ENCODE measurements around the gene ADAMTS12. TPM values are rescaled to one million over a fixed set of nuclear protein-coding genes. Genes with fewer than 3 reads are reported as not detected.

Gene ADAMTS12
- total and polyA plus RNA-seq, 2 donors: 2.5 to 28.8 TPM

DNA sequence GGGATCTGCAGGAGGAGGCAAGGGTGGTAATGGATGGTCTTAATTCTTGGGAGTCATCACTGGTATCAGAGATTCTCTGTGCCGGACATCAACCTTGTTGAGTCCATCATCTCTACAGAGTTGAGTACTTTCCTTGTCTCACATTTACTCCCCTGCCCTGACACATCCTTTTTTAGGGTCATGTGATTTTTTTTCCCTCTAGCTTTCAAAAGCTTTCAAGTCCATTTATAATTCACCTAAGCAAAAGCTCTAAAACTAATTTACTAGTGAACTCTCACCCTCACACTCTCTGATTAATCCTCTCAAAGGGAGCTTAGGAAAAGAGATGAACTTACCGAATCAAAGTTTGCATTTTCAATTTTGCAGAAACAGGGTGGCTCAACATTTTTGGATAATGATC lies 258.1 kb downstream of the ADAMTS12 start:
- Histone ChIP-seq H3K36me3 (ENCODE audit: insufficient read depth) (no peaks in the 10 kb centered on the region), H3K27ac (ENCODE audit: low read depth) (no peak overlapping the region), H3K4me3 (ENCODE audit: low read depth, low read length) (no peak overlapping the region), H3K4me1 (ENCODE audit: insufficient read depth) (no peaks in the 10 kb centered on the region)
- WGBS: 89% methylated on average over 2 of the region's 2 CpGs
- DNase-seq (ENCODE audit: extremely low spot score): no peak

DNA sequence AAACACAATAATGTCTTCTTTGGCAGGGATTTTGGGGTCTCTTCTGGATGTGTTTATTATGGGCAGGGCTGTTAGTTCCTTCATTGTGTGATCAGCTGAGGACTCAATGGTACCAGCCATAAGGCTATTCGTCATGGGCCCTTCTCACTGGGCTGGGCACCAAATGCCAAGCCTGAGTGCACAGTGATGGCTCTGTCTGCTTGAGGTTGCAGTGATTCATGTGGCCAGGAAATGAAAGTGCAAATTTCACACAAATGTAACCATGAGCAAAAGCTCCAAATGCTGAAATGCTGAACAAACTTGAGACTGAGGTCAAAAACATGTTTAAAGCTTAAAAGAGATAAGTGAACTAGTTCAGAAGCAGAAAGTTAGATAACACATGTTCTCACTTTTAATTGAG lies 260.0 kb downstream of the ADAMTS12 start:
- H3K36me3 ChIP-seq (ENCODE audit: insufficient read depth): no peaks in the 10 kb centered on the region

DNA sequence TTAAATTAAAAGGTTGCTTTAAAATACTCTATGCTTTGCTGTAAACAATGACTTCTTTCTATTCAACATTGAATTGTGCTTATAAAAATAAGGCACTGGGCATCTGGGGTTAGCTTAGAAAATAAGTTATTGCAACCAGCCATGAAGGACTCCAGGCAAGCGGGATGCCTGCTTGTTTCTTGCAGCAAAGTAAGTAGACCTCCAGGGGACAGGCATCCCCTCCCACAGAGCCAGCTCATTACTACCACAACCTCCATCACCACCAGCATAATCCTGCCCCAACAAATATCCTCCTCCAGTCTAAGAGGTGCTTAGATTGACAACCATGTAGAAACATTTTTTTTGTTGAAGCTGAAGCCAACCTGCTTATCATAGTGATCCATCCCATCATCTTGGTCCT lies 260.7 kb downstream of the ADAMTS12 start:
- Histone ChIP-seq H3K27ac (ENCODE audit: low read depth) (no peak overlapping the region), H3K4me3 (ENCODE audit: low read depth, low read length) (no peak overlapping the region), H3K36me3 (ENCODE audit: insufficient read depth) (no peaks in the 10 kb centered on the region), H3K4me1 (ENCODE audit: insufficient read depth) (no peaks in the 10 kb centered on the region)
- DNase-seq (ENCODE audit: extremely low spot score): no peak
- 96% methylated on average over 1 of the region's 1 CpG for WGBS

More for the DNA sequence above, 260.0 kb downstream of the ADAMTS12 start:
- H3K27ac ChIP-seq (ENCODE audit: low read depth): no peak overlapping the region
- H3K4me3 ChIP-seq (ENCODE audit: low read depth, low read length): no peak overlapping the region
- no peaks in the 10 kb centered on the region for H3K4me1 ChIP-seq (ENCODE audit: insufficient read depth)
- WGBS: 85% methylated on average over 1 of the region's 1 CpG
- no peak for DNase-seq (ENCODE audit: extremely low spot score)

DNA sequence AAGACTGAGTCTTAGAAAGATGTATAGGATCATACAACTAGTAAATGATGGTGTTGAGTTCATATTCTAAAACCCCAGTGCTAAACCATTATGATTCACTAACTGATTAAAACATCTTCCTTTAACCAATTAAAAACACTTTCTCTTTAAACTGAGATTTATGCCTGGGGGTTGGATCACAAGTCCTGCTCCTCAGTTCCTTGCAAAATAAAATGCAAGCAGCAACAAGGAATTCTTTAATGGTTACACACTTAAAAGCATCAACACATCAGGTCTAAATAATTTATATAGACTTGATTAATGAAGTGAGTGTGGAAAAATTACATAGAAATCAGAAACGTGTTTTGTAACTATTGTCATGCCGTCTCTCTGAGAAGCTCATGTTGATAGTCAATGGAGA lies 261.8 kb downstream of the ADAMTS12 start:
- Histone ChIP-seq H3K27ac (ENCODE audit: low read depth) (no peak overlapping the region), H3K4me3 (ENCODE audit: low read depth, low read length) (no peak overlapping the region), H3K4me1 (ENCODE audit: insufficient read depth) (no peaks in the 10 kb centered on the region), H3K36me3 (ENCODE audit: insufficient read depth) (no peaks in the 10 kb centered on the region)
- WGBS: 87% methylated on average over 2 of the region's 2 CpGs
- no peak for DNase-seq (ENCODE audit: extremely low spot score)

DNA sequence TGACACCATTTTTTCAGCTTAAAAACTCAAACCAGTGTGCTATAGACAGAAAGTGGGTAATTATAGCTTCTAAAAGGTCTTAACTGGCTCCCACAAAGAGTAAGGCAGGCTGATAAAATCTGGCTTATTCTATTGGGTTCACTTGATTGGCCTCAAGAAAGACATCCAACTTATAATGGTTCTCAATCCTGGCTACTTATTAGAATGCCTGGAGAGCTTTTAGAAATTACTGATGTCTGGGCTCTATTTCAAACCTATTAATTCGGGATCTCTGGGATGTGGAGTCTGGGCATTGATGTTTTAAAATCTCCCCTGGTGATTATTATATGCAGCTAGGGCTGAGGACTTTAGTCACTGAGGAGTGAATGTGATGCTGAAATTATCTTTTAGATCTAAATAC lies 263.0 kb downstream of the ADAMTS12 start:
- DNase-seq (ENCODE audit: extremely low spot score): no peak
- H3K4me1 ChIP-seq (ENCODE audit: insufficient read depth): no peaks in the 10 kb centered on the region
- 84% methylated on average over 1 of the region's 1 CpG for WGBS
- no peak overlapping the region for H3K4me3 ChIP-seq (ENCODE audit: low read depth, low read length)
- H3K36me3 ChIP-seq (ENCODE audit: insufficient read depth): no peaks in the 10 kb centered on the region
- H3K27ac ChIP-seq (ENCODE audit: low read depth): no peak overlapping the region

DNA sequence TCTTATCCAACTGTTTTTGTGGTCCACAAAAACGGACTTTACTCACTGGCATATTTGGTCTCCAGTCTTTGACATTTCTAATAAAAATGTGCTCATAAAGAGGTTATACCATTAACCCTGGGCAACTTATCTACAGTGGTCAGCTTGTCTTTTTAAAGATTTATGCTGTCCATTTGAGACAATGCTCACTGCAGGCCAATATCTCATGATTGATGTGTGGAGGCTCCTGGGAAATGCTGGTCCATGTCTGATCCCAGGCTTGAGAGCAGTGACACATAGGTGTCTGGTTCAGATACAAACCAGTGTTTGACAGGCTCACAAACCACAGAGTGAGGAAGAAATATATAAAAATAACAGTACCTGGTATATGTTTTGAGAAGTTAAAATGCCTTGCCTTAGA lies 270.3 kb downstream of the ADAMTS12 start:
- Histone ChIP-seq H3K4me1 (ENCODE audit: insufficient read depth) (no peaks in the 10 kb centered on the region), H3K36me3 (ENCODE audit: insufficient read depth) (no peaks in the 10 kb centered on the region), H3K27ac (ENCODE audit: low read depth) (no peak overlapping the region), H3K4me3 (ENCODE audit: low read depth, low read length) (no peak overlapping the region)
- DNase-seq (ENCODE audit: extremely low spot score): no peak
- 63% methylated on average over 1 of the region's 1 CpG for WGBS

DNA sequence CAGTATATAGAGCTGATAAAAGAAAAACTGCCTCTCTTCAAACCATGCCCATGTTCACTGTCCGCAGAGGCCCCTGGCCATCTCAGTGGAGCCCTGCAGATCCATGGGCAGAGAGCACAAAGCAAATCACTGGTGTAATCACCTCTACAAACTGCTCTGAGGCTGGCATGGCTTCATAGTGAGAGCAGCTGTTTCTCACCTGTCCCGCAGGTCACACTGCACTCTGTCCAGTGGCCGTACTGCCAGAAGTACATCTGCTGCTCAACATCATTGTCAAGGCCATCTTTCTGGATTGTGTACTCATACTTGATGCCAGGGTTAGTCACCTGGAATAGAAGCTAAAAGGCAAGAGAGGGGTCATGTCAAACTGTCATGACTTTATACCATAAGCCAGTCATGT lies 277.8 kb downstream of the ADAMTS12 start:
- DNase-seq (ENCODE audit: extremely low spot score): no peak
- 95% methylated on average over 3 of the region's 3 CpGs for WGBS
- H3K4me3 ChIP-seq (ENCODE audit: low read depth, low read length): no peak overlapping the region
- no peak overlapping the region for H3K27ac ChIP-seq (ENCODE audit: low read depth)
- no peaks in the 10 kb centered on the region for H3K36me3 ChIP-seq (ENCODE audit: insufficient read depth)
- H3K4me1 ChIP-seq (ENCODE audit: insufficient read depth): no peaks in the 10 kb centered on the region

DNA sequence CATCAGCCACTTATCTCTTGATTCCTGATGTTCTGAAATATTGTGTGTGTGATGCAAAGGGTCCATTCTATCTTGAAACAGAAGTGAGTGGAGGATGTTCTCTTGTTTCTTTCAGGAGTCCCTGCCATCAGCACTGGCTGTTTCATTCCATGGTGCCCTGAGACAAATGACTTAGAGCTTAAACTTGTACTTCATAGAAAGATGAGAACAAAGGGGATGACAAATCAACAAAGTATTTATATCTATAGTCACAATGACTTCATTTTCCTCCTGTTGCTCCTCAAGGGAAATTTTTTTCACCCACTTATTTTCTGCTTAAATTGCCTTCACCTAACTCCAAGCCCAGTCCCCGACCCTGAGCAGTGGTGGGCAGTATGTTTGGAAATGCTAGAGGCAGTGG lies 279.4 kb downstream of the ADAMTS12 start:
- Histone ChIP-seq H3K4me3 (ENCODE audit: low read depth, low read length) (no peak overlapping the region), H3K27ac (ENCODE audit: low read depth) (no peak overlapping the region), H3K4me1 (ENCODE audit: insufficient read depth) (no peaks in the 10 kb centered on the region), H3K36me3 (ENCODE audit: insufficient read depth) (no peaks in the 10 kb centered on the region)
- DNase-seq (ENCODE audit: extremely low spot score): no peak
- 95% methylated on average over 1 of the region's 1 CpG for WGBS

DNA sequence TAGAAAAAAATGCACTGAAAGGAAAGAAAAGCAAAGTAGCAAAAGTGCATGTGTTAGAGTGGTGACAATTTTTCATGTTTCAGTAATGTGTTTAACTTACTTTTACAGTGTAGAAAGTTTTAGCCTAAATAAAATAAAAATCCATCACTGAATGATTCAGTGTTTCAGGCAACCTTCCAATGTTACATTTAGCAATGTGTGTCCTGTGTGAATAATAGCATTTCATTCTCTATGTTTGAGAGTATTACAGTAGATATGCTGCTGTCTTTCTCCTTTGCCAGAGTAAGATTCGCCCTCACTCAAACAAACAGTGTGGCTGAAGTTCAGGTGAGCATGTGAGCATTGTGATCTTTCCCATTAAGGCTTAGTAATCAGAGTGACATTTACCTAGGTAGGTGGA lies 279.9 kb downstream of the ADAMTS12 start:
- WGBS: 65% methylated on average over 1 of the region's 1 CpG
- no peak overlapping the region for H3K27ac ChIP-seq (ENCODE audit: low read depth)
- H3K4me3 ChIP-seq (ENCODE audit: low read depth, low read length): no peak overlapping the region
- no peaks in the 10 kb centered on the region for H3K36me3 ChIP-seq (ENCODE audit: insufficient read depth)
- no peak for DNase-seq (ENCODE audit: extremely low spot score)
- no peaks in the 10 kb centered on the region for H3K4me1 ChIP-seq (ENCODE audit: insufficient read depth)

DNA sequence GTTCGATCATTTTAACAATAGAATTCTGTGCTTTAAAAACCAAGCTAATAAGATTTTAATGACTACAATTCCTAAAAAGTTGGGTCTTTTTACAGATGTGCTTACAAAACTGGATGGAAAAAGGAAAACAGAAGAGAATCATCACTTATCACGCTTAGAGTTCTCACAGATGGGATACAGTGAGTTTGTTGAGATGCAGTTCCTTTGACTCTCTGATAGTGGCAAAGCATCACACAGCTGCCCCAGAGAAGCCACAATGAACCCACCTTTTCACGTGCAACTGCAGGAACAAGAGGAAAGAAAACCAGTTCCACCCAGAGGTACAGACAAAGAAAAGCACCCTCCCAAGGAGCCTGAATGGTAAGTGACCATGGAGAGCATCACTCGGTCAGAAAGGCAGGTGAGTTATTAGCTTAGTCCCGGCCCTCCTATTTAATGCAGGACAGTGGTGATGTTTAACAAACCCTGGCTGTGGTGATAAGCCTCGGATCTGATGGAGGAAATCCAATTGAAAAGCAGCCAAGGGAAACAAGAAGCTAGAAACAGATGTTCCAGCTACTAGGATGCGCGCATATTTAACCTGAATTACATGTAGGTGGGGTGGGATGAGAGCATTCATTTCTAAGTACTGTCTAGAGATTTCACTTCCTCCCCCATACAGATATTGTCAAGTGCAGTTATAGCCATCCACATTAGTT lies 283.3 kb downstream of the ADAMTS12 start:
- Histone ChIP-seq H3K36me3 (ENCODE audit: insufficient read depth) (no peaks in the 10 kb centered on the region), H3K4me1 (ENCODE audit: insufficient read depth) (no peaks in the 10 kb centered on the region), H3K27ac (ENCODE audit: low read depth) (no peak overlapping the region), H3K4me3 (ENCODE audit: low read depth, low read length) (no peak overlapping the region)
- no peak for DNase-seq (ENCODE audit: extremely low spot score)
- WGBS: 54% methylated on average over 8 of the region's 8 CpGs

DNA sequence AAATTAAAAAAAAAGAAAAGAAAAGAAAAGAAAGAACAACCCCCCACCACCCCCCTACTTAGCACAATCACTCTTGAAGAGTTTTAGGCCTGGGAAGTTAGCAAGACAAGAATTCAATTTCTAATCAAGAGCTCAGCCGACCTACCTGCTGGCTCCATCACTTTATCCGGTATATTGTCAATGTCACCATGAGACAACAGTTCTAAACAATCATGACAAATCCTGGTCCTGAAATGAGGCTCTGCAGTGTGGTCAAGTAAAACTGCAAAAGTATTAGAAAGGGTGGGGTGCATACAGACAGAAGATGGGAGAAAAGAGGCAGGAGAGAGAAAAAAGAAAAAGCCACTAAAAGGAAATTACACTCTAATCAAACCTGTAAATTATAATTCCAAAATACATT lies 287.3 kb downstream of the ADAMTS12 start:
- 92% methylated on average over 2 of the region's 2 CpGs for WGBS
- Histone ChIP-seq H3K36me3 (ENCODE audit: insufficient read depth) (no peaks in the 10 kb centered on the region), H3K4me3 (ENCODE audit: low read depth, low read length) (no peak overlapping the region), H3K4me1 (ENCODE audit: insufficient read depth) (no peaks in the 10 kb centered on the region), H3K27ac (ENCODE audit: low read depth) (no peak overlapping the region)
- no peak for DNase-seq (ENCODE audit: extremely low spot score)

DNA sequence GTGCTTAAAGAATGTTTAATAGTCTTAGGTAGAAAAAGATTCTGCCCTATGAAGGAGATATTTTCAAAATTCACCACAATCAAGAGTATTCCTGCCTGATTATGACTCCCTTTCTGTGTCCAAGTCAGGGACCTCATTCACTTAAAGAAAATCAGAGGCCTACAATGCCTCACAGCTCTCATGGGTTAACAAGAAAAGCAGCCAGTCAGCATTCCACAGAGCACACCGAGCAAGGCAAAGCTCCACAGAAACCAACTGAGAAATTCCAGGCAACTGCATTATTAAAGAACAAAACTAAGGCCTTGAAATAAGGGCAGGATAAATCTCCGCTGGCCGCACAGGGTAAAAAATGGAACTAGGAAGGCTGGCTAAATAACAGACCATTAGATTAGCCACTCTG lies 289.9 kb downstream of the ADAMTS12 start:
- no peak for DNase-seq (ENCODE audit: extremely low spot score)
- no peaks in the 10 kb centered on the region for H3K36me3 ChIP-seq (ENCODE audit: insufficient read depth)
- H3K4me3 ChIP-seq (ENCODE audit: low read depth, low read length): no peak overlapping the region
- H3K27ac ChIP-seq (ENCODE audit: low read depth): no peak overlapping the region
- no peaks in the 10 kb centered on the region for H3K4me1 ChIP-seq (ENCODE audit: insufficient read depth)
- 66% methylated on average over 3 of the region's 3 CpGs for whole genome bisulfite sequencing

DNA sequence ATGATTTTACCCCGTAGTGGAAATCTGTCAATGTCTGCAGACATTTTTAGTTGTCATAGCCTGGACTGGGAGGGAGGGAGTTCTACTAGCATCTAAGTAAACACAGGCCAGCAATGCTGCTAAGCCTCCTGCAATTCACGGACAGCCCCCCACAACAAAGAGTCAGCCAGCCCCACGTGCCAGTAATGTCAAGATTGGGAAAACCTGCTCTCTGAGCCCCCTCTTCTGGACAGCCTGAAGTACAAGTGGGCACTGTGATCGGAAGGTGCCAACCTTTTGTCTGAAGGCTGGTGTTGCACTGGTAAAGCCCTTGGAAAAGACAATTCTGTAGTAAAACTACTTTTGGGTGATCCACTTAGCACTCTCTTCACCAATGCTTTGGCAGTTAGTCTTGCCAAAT lies 296.5 kb downstream of the ADAMTS12 start:
- DNase-seq (ENCODE audit: extremely low spot score): no peak
- Histone ChIP-seq H3K36me3 (ENCODE audit: insufficient read depth) (no peaks in the 10 kb centered on the region), H3K27ac (ENCODE audit: low read depth) (no peak overlapping the region), H3K4me3 (ENCODE audit: low read depth, low read length) (no peak overlapping the region), H3K4me1 (ENCODE audit: insufficient read depth) (no peaks in the 10 kb centered on the region)
- 76% methylated on average over 4 of the region's 4 CpGs for WGBS

DNA sequence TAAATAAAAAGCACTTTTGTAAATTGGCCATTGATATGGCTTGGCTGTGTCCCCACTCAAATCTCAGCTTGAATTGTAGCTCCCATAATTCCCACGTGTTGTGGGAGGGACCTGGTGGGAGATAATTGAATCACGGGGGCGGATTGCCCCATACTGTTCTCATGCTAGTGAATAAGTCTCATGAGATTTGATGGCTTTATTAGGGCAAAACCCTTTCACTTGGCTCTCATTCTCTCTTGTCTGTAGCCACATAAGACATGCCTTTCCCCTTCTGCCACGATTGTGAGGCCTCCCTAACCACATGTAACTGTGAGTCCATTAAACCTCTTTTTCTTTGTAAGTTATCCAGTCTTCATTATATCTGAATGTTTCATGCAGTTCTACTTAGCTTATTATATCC lies 297.8 kb downstream of the ADAMTS12 start:
- Histone ChIP-seq H3K4me3 (ENCODE audit: low read depth, low read length) (no peak overlapping the region), H3K27ac (ENCODE audit: low read depth) (no peak overlapping the region), H3K36me3 (ENCODE audit: insufficient read depth) (no peaks in the 10 kb centered on the region), H3K4me1 (ENCODE audit: insufficient read depth) (no peaks in the 10 kb centered on the region)
- no peak for DNase-seq (ENCODE audit: extremely low spot score)
- WGBS: 87% methylated on average over 4 of the region's 4 CpGs

DNA sequence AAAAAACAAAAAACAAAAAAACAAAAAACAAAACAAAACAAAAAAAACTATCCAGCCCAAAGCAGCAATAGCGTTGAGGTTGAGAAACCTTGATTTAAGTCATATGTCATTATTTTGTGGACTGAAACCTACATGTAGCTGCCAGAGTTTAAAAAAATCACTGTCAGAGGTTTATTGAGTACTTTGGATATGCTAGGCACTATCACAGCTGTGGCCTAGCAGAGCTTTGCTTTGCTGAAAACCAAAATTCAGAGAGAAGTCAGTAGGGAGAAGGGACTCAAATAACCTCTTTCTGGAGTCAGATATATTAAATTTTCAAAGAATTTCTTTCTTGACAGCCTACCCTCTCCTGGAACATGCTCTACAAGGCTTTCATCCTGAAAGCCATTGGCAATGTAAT lies 299.5 kb downstream of the ADAMTS12 start:
- H3K4me3 ChIP-seq (ENCODE audit: low read depth, low read length): no peak overlapping the region
- no peak for DNase-seq (ENCODE audit: extremely low spot score)
- no peaks in the 10 kb centered on the region for H3K36me3 ChIP-seq (ENCODE audit: insufficient read depth)
- no peaks in the 10 kb centered on the region for H3K4me1 ChIP-seq (ENCODE audit: insufficient read depth)
- H3K27ac ChIP-seq (ENCODE audit: low read depth): no peak overlapping the region
- WGBS: 93% methylated on average over 1 of the region's 1 CpG

Data from urinary bladder (tissue), 4 donors.